OCI-LY3 (cell line): Measurements from ENCODE around the gene BORCS8.

ENCODE experiments used
- H2AFZ ChIP-seq: fragments of 200-600, 300-600 bp; shearing (Covaris generic); 2 replicates; pipeline ENCODE4 v1.6.0; 2014; ENCODE audit warnings: antibody characterized with exemption, low read depth, low read length
- H3K27ac ChIP-seq: fragments of 200-600, 300-600 bp; sonication (generic); 2 replicates; pipeline ENCODE4 v1.5.1; 2014; ENCODE audit warnings: mild to moderate bottlenecking, low read length, moderate library complexity, mixed read lengths
- H3K27me3 ChIP-seq: fragments of 200-600, 300-600 bp; sonication (generic); 2 replicates; pipeline ENCODE4 v1.6.1; 2014; ENCODE audit warnings: low read depth, low read length, mixed read lengths
- H3K36me3 ChIP-seq: fragments of 200-600, 300-600 bp; sonication (generic); replicated peaks from 2 replicates; pipeline ENCODE3; 2014; ENCODE audit warnings: low read depth, low read length, mixed read lengths
- H3K4me1 ChIP-seq: fragments of 300-600, 200-600 bp; sonication (generic); 2 replicates; pipeline ENCODE4 v1.6.1; 2014; ENCODE audit warnings: low read length, mixed read lengths
- H3K4me2 ChIP-seq: fragments of 200-600, 300-600 bp; sonication (generic); 2 replicates; pipeline ENCODE4 v1.6.1; 2014; ENCODE audit warnings: low read length, mixed read lengths
- H3K4me3 ChIP-seq: fragments of 300-600, 200-600 bp; sonication (generic); 2 replicates; pipeline ENCODE4 v1.5.1; 2014; ENCODE audit warnings: antibody characterized with exemption, mild to moderate bottlenecking, low read length, moderate library complexity
- H3K79me2 ChIP-seq: fragments of 300-600, 200-600 bp; shearing (Covaris generic); 2 replicates; pipeline ENCODE4 v1.6.1; 2014; ENCODE audit warnings: mild to moderate bottlenecking, low read length, mixed read lengths
- H3K9ac ChIP-seq: fragments of 300-600, 200-600 bp; shearing (Covaris generic); 2 replicates; pipeline ENCODE4 v1.6.0; 2014; ENCODE audit warnings: mild to moderate bottlenecking, low read length, moderate library complexity
- H3K9me3 ChIP-seq: fragments of 200-600, 300-600 bp; shearing (Covaris generic); 2 replicates; pipeline ENCODE4 v1.6.1; 2014; ENCODE audit warnings: low read length, mixed read lengths; ENCODE audit not compliant: insufficient read depth
- H4K20me1 ChIP-seq: fragments of 200-600, 300-600 bp; sonication (generic); 2 replicates; pipeline ENCODE4 v1.6.1; 2016; ENCODE audit warnings: low read length, mixed read lengths; ENCODE audit not compliant: insufficient read depth
- EZH2phosphoT487 ChIP-seq: fragments of 200-600 bp; shearing (Covaris generic); IDR thresholded peaks from 2 replicates; pipeline ENCODE4 v1.6.1; 2018; ENCODE audit warnings: antibody characterized with exemption, mixed run types, low read depth
- TF ChIP-seq, protein P1 (sequence below): fragments of 200-600, 300-600 bp; sonication (generic); IDR thresholded peaks from 2 replicates; pipeline ENCODE4 v1.5.1; 2014; ENCODE audit warnings: antibody characterized with exemption, low read length, low read depth

BORCS8 gene

GRCh38 chr19:19218911-19219310 is 27.0 kb upstream of the BORCS8 start:
- Histone ChIP-seq H4K20me1 (peaks cover 3% of the 10 kb centered on the region; the same call in 1 of the 2 replicates), H3K27ac (no peak overlapping the region), H3K4me2 (no peak overlapping the region), H3K9ac (no peak overlapping the region), H2AFZ (no peak overlapping the region), H3K36me3 (no peaks in the 10 kb centered on the region), H3K9me3 (no peaks in the 10 kb centered on the region), H3K79me2 (no peaks in the 10 kb centered on the region), H3K27me3 (peaks cover 15% of the 10 kb centered on the region; the same call in 1 of the 2 replicates), H3K4me1 (peaks cover 2% of the 10 kb centered on the region; the same call in 1 of the 2 replicates), H3K4me3 (no peak overlapping the region)
- TF ChIP-seq, protein P1, sequence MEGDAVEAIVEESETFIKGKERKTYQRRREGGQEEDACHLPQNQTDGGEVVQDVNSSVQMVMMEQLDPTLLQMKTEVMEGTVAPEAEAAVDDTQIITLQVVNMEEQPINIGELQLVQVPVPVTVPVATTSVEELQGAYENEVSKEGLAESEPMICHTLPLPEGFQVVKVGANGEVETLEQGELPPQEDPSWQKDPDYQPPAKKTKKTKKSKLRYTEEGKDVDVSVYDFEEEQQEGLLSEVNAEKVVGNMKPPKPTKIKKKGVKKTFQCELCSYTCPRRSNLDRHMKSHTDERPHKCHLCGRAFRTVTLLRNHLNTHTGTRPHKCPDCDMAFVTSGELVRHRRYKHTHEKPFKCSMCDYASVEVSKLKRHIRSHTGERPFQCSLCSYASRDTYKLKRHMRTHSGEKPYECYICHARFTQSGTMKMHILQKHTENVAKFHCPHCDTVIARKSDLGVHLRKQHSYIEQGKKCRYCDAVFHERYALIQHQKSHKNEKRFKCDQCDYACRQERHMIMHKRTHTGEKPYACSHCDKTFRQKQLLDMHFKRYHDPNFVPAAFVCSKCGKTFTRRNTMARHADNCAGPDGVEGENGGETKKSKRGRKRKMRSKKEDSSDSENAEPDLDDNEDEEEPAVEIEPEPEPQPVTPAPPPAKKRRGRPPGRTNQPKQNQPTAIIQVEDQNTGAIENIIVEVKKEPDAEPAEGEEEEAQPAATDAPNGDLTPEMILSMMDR = no peak
- TF ChIP-seq EZH2phosphoT487 = no peak

GRCh38 chr19:19217099-19217498 is 25.1 kb upstream of the BORCS8 start:
- Histone ChIP-seq H3K9me3 (no peaks in the 10 kb centered on the region), H3K36me3 (no peaks in the 10 kb centered on the region), H2AFZ (no peak overlapping the region), H3K4me3 (no peak overlapping the region), H3K79me2 (no peaks in the 10 kb centered on the region), H3K4me2 (no peak overlapping the region), H3K9ac (no peak overlapping the region), H3K27ac (no peak overlapping the region), H3K27me3 (peaks cover 20% of the 10 kb centered on the region), H3K4me1 (peaks cover 5% of the 10 kb centered on the region; the same call in 1 of the 2 replicates), H4K20me1 (peaks cover 3% of the 10 kb centered on the region; the same call in 1 of the 2 replicates)
- no peak for TF ChIP-seq EZH2phosphoT487
- TF ChIP-seq, protein P1 = no peak

DNA sequence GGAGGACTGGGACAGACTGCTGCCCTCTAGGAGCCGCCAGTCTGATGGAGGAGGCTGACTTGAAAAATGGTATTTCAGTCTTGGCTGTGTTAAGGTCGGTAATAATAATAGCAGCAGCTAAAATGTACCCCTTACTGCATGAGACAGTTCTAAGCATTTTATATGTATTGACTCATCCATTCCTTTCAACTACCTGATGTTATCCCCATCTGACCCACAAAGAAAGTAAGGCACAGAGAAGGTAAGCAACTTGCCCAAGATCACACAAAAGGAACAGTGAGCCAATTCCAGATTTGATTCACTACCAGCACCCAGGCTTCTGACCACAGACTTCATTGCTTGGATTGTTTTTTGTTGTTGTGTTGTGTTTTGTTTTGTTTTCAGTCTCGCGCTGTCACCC is 23.8 kb upstream of the BORCS8 start:
- H3K4me3 ChIP-seq = no peak overlapping the region
- no peak overlapping the region for H3K4me2 ChIP-seq
- H3K27me3 ChIP-seq = peaks cover 20% of the 10 kb centered on the region
- TF ChIP-seq EZH2phosphoT487 = no peak
- TF ChIP-seq, protein P1 = no peak
- H3K4me1 ChIP-seq = peaks cover 5% of the 10 kb centered on the region; the same call in 1 of the 2 replicates
- peaks cover 3% of the 10 kb centered on the region; the same call in 1 of the 2 replicates for H4K20me1 ChIP-seq
- H3K36me3 ChIP-seq = no peaks in the 10 kb centered on the region
- no peak overlapping the region for H2AFZ ChIP-seq
- H3K9me3 ChIP-seq = no peaks in the 10 kb centered on the region
- H3K27ac ChIP-seq = no peak overlapping the region
- H3K79me2 ChIP-seq = no peaks in the 10 kb centered on the region
- no peak overlapping the region for H3K9ac ChIP-seq

DNA sequence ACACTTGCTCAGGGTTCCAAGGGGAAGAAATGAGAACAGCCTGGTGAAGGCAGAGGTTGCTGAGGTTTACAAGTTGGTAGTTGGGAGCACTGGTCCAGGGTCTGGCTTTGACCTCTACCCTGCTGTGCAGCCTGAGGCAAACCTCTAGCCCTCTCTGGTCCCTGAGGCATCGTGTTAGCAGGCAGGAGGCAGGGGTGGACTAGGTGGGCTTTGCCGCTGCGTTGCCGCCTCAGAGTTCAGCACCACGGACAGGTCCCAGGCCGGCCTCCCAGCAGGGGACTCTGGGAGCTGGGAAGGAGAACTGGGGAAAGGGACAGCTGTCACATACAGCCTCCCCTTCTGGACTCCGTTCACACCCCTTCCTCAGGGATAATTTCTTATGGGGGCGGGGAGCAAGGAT is 22.9 kb upstream of the BORCS8 start:
- no peak overlapping the region for H3K9ac ChIP-seq
- H3K36me3 ChIP-seq = no peaks in the 10 kb centered on the region
- no peaks in the 10 kb centered on the region for H3K79me2 ChIP-seq
- H2AFZ ChIP-seq = no peak overlapping the region
- H3K27ac ChIP-seq = no peak overlapping the region
- no peak overlapping the region for H3K4me2 ChIP-seq
- H3K27me3 ChIP-seq = peaks cover 20% of the 10 kb centered on the region
- H3K4me3 ChIP-seq = no peak overlapping the region
- no peak for TF ChIP-seq EZH2phosphoT487
- TF ChIP-seq, protein P1 = no peak
- H3K9me3 ChIP-seq = no peaks in the 10 kb centered on the region
- H4K20me1 ChIP-seq = peaks cover 3% of the 10 kb centered on the region; the same call in 1 of the 2 replicates
- peaks cover 5% of the 10 kb centered on the region; the same call in 1 of the 2 replicates for H3K4me1 ChIP-seq
